Testis (tissue), 2 donors: ENCODE measurements around the gene SOAT2.

ENCODE experiments used
- POLR2A ChIP-seq: fragments of 450-650 bp; IDR thresholded peaks from one replicate; pipeline ENCODE4 v1.6.1; 2017; ENCODE audit warnings: antibody characterized with exemption, mild to moderate bottlenecking, moderate library complexity
- TF ChIP-seq, protein P1 (sequence below), 3 experiments: fragments of 450-650 bp in 2 of 3; fragments of 200-600 bp in 1 of 3; sonication (generic) in 1 of 3; IDR thresholded peaks; one replicate each; pipeline ENCODE4 v1.5.1; 2016 to 2019; ENCODE audit warnings: antibody characterized with exemption in 3 of 3, mild to moderate bottlenecking in 2 of 3, moderate library complexity in 1 of 3

- TF ChIP-seq, protein P1, sequence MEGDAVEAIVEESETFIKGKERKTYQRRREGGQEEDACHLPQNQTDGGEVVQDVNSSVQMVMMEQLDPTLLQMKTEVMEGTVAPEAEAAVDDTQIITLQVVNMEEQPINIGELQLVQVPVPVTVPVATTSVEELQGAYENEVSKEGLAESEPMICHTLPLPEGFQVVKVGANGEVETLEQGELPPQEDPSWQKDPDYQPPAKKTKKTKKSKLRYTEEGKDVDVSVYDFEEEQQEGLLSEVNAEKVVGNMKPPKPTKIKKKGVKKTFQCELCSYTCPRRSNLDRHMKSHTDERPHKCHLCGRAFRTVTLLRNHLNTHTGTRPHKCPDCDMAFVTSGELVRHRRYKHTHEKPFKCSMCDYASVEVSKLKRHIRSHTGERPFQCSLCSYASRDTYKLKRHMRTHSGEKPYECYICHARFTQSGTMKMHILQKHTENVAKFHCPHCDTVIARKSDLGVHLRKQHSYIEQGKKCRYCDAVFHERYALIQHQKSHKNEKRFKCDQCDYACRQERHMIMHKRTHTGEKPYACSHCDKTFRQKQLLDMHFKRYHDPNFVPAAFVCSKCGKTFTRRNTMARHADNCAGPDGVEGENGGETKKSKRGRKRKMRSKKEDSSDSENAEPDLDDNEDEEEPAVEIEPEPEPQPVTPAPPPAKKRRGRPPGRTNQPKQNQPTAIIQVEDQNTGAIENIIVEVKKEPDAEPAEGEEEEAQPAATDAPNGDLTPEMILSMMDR (IDR thresholded peaks at IDR 0.05), result no peak
- TF ChIP-seq POLR2A, result no peak
These were observed 63.6 kb downstream of the SOAT2 start for GRCh38 chr12:53166837-53167236.
